ENCODE results near the gene SLC43A2.

SLC43A2 gene

GRCh38 chr17:1644493-1645206 lies 16.0 kb upstream of the SLC43A2 start:
- DNase-seq (ENCODE audit: extremely low read depth in 1 of 2, low read depth in 1 of 2): peak; percentile 41 to 48

GRCh38 chr17:1643999-1644492 lies 15.4 kb upstream of the SLC43A2 start:
- DNase-seq (ENCODE audit: extremely low read depth in 1 of 2, low read depth in 1 of 2): no peak

GRCh38 chr17:1643293-1643998 lies 14.8 kb upstream of the SLC43A2 start:
- DNase-seq (ENCODE audit: extremely low read depth in 1 of 2, low read depth in 1 of 2): no peak

GRCh38 chr17:1641065-1641403 lies 12.4 kb upstream of the SLC43A2 start:
- no peak for DNase-seq (ENCODE audit: extremely low read depth in 1 of 2, low read depth in 1 of 2)

- DNase-seq (ENCODE audit: extremely low read depth in 1 of 2, low read depth in 1 of 2): no peak
Observed at GRCh38 chr17:1640329-1641064, 11.9 kb upstream of the SLC43A2 start.

GRCh38 chr17:1639549-1640180 lies 11.0 kb upstream of the SLC43A2 start:
- no peak for DNase-seq (ENCODE audit: extremely low read depth in 1 of 2, low read depth in 1 of 2)

- no peak for DNase-seq (ENCODE audit: extremely low read depth in 1 of 2, low read depth in 1 of 2)
Observed at GRCh38 chr17:1638624-1639300, 10.1 kb upstream of the SLC43A2 start.

- DNase-seq (ENCODE audit: extremely low read depth in 1 of 2, low read depth in 1 of 2): no peak
Observed at GRCh38 chr17:1638171-1638590, 9.5 kb upstream of the SLC43A2 start.

- DNase-seq (ENCODE audit: extremely low read depth in 1 of 2, low read depth in 1 of 2): no peak
Observed at GRCh38 chr17:1636732-1637285, 8.2 kb upstream of the SLC43A2 start.

- no peak for DNase-seq (ENCODE audit: extremely low read depth in 1 of 2, low read depth in 1 of 2)
Observed at GRCh38 chr17:1635675-1636465, 7.2 kb upstream of the SLC43A2 start.

- no peak for DNase-seq (ENCODE audit: extremely low read depth in 1 of 2, low read depth in 1 of 2)
Observed at GRCh38 chr17:1634841-1635650, 6.4 kb upstream of the SLC43A2 start.

GRCh38 chr17:1630662-1631061 lies 2.0 kb upstream of the SLC43A2 start:
- no peak for DNase-seq (ENCODE audit: extremely low read depth in 1 of 2, low read depth in 1 of 2)

GRCh38 chr17:1629504-1630310 lies 1.1 kb upstream of the SLC43A2 start:
- DNase-seq (ENCODE audit: extremely low read depth in 1 of 2, low read depth in 1 of 2): peak; percentile 65 to 79

GRCh38 chr17:1628856-1629503 lies 346 bp upstream of the SLC43A2 start:
- peak; percentile 82 for DNase-seq (ENCODE audit: extremely low read depth in 1 of 2, low read depth in 1 of 2)

GRCh38 chr17:1627182-1627981 lies 1.3 kb downstream of the SLC43A2 start:
- no peak for DNase-seq (ENCODE audit: extremely low read depth in 1 of 2, low read depth in 1 of 2)

GRCh38 chr17:1626333-1626732 lies 2.3 kb downstream of the SLC43A2 start:
- DNase-seq (ENCODE audit: extremely low read depth in 1 of 2, low read depth in 1 of 2): no peak

GRCh38 chr17:1625581-1625980 lies 3.1 kb downstream of the SLC43A2 start:
- no peak for DNase-seq (ENCODE audit: extremely low read depth in 1 of 2, low read depth in 1 of 2)
